A549 (cell line): ENCODE results near the gene FAM24B.
A peak's percentile ranks its signal among the peaks of the same experiment; 100 is the strongest.

ENCODE experiments used
- BHLHE40 ChIP-seq: IDR thresholded peaks from 2 replicates; pipeline ENCODE4 v1.6.1; 2012; ENCODE audit warnings: low read depth, low read length, inconsistent platforms
- CBX8 ChIP-seq: fragments of 200-600 bp; sonication (generic); IDR thresholded peaks from 2 replicates; pipeline ENCODE4 v1.6.1; 2016
- ESRRA ChIP-seq: fragments of 150-350 bp; IDR thresholded peaks from 2 replicates; pipeline ENCODE4 v1.6.1; 2014; ENCODE audit warnings: mild to moderate bottlenecking, low read length, borderline replicate concordance
- MAX ChIP-seq: IDR thresholded peaks from 2 replicates; pipeline ENCODE4 v1.6.1; 2012
- PBX3 ChIP-seq: IDR thresholded peaks from 2 replicates; pipeline ENCODE4 v1.6.1; 2012
- RAD21 ChIP-seq, 2 experiments: fragments of >200 bp in 1 of 2; sonication (Bioruptor Twin) in 1 of 2; formaldehyde crosslinking in 1 of 2; IDR thresholded peaks in 1 of 2; conservative IDR thresholded peaks in 1 of 2; 2 replicates in 1 of 2; 3 replicates in 1 of 2; pipeline ENCODE4 v1.6.1; 2012 to 2018; ENCODE audit warnings: inconsistent platforms in 1 of 2
- TP53 ChIP-seq: fragments of 250-450 bp; sonication (Bioruptor Pico); IDR thresholded peaks from 2 replicates; pipeline ENCODE4 v1.5.0; 2021; ENCODE audit warnings: mild to moderate bottlenecking, moderate library complexity
- ZSCAN20 ChIP-seq: fragments of 250-450 bp; sonication (Bioruptor Pico); IDR thresholded peaks from 2 replicates; pipeline ENCODE4 v1.8.0; 2022; ENCODE audit warnings: mild to moderate bottlenecking, moderate library complexity
- TF ChIP-seq, protein P1 (sequence below): fragments of >200 bp; sonication (Bioruptor Twin); formaldehyde crosslinking; IDR thresholded peaks from 3 replicates; pipeline ENCODE4 v1.5.1; 2016

DNA sequence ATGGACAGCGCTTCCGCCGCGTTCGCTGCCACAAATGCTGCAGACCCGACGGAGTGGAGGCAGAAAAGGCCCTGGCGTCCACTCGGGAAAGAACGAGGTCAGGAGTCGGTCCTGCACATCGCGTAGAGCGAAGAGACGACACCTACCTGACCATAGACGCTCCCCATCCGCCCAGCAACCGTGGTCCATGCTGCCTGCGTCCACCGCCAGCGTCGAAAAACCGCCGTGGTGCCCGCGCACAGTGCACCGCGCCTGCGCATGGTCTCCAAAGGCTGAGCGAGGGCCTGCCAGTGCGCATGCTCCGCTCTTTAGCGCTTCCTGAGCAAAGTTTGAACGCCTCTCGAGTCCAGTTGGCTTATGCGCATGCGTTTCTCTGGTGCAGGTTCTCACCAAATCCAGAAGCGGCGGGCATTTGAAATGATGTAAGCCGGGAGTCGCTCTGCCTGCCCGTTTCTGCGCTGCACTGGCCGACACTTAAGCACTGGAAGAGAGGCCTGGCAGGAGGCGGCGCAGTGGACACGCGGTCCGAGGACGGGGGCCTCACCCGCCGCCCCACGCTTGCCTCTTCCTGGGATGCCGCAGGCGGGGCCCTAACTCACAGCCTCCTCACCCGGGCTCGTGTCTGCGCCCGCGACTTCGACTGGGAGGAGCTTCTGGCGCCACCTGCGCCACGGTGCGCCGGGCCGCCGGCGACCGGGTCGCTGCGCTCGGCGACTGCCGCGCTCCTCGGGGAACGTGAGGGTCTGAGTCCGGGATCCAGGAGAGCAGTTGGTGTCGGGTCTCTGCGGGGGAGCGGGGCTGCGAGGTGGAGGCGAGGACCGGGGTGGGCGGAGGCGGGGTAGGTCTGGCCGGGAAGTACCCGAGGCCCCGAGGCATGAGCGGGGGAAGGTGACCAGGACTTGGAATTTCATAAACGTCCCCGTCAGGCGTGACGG is at the start of gene FAM24B:
- TF ChIP-seq BHLHE40 (no peak), RAD21 (conservative IDR thresholded peaks at IDR 0.05 in 1 of 2, IDR thresholded peaks at IDR 0.05 in 1 of 2) (no peak), ESRRA (no peak), MAX (peak; percentile 92), CBX8 (no peak), ZSCAN20 (CRISPR knock-in tag) (no peak), PBX3 (no peak), TP53 (CRISPR knock-in tag) (0 out of 2 replicates have a peak, but pooled peaks have one; percentile 12)
- TF ChIP-seq, protein P1, sequence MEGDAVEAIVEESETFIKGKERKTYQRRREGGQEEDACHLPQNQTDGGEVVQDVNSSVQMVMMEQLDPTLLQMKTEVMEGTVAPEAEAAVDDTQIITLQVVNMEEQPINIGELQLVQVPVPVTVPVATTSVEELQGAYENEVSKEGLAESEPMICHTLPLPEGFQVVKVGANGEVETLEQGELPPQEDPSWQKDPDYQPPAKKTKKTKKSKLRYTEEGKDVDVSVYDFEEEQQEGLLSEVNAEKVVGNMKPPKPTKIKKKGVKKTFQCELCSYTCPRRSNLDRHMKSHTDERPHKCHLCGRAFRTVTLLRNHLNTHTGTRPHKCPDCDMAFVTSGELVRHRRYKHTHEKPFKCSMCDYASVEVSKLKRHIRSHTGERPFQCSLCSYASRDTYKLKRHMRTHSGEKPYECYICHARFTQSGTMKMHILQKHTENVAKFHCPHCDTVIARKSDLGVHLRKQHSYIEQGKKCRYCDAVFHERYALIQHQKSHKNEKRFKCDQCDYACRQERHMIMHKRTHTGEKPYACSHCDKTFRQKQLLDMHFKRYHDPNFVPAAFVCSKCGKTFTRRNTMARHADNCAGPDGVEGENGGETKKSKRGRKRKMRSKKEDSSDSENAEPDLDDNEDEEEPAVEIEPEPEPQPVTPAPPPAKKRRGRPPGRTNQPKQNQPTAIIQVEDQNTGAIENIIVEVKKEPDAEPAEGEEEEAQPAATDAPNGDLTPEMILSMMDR, result no peak
